Astrocyte (in vitro differentiated cells and primary cell): Measurements from ENCODE around the gene SMAD4.

ENCODE experiments used
- CTCF ChIP-seq: IDR thresholded peaks from 2 replicates; pipeline ENCODE4 v1.5.1; 2011; ENCODE audit warnings: low read depth, mild to moderate bottlenecking, inconsistent platforms, low read length, moderate library complexity; ENCODE audit not compliant: insufficient read depth
- EZH2 ChIP-seq: IDR thresholded peaks from 2 replicates; pipeline ENCODE4 v1.6.1; 2012; ENCODE audit warnings: mild to moderate bottlenecking, low read length, inconsistent platforms; ENCODE audit not compliant: insufficient read depth

- TF ChIP-seq CTCF (no peak), EZH2 (no peak)
These were observed 77.1 kb downstream of the SMAD4 start for GRCh38 chr18:51107082-51107481.
